Transverse colon (tissue), 4 donors: Measurements from ENCODE around the gene CTNNBL1.

ENCODE experiments used
- EP300 ChIP-seq: sonication (generic); formaldehyde crosslinking; IDR thresholded peaks from one replicate; pipeline ENCODE4 v1.6.1; 2017; ENCODE audit warnings: antibody characterized with exemption, low read depth
- POLR2AphosphoS5 ChIP-seq, 3 donors: sonication (generic); formaldehyde crosslinking; IDR thresholded peaks; one replicate each; pipeline ENCODE4 v1.6.1; 2016; ENCODE audit warnings: antibody characterized with exemption in 3 of 3
- TF ChIP-seq, protein P1 (sequence below), 5 experiments: fragments of 200-600 bp in 3 of 5; fragments of 450-650 bp in 2 of 5; sonication (generic) in 3 of 5; IDR thresholded peaks; 1 replicate in 2 of 5; 2 replicates in 3 of 5; pipeline ENCODE4 v1.5.1; 2016 to 2017; ENCODE audit warnings: antibody characterized with exemption in 5 of 5, inconsistent platforms in 3 of 5, mild to moderate bottlenecking in 2 of 5, moderate library complexity in 1 of 5

DNA sequence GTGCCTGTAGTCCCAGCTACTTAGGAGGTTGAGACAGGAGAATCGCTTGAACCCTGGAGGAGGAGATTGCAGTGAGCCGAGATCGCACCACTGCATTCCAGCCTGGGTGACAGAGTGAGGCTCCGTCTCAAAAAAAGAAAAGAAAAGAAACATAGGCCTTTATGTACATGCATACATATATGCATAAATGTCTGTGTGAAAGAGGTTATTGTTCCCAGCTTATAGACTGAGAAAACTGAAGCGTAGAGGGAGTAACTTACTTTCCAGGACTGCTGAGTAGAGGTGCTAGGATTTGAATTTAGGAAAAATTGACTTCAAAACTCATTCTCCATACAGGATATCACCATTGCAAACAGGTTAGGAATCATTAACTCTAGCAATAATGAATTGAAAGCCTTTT lies 32.0 kb downstream of the CTNNBL1 start:
- TF ChIP-seq POLR2AphosphoS5 (IDR thresholded peaks at IDR 0.05) (no peak), EP300 (no peak)
- TF ChIP-seq, protein P1, sequence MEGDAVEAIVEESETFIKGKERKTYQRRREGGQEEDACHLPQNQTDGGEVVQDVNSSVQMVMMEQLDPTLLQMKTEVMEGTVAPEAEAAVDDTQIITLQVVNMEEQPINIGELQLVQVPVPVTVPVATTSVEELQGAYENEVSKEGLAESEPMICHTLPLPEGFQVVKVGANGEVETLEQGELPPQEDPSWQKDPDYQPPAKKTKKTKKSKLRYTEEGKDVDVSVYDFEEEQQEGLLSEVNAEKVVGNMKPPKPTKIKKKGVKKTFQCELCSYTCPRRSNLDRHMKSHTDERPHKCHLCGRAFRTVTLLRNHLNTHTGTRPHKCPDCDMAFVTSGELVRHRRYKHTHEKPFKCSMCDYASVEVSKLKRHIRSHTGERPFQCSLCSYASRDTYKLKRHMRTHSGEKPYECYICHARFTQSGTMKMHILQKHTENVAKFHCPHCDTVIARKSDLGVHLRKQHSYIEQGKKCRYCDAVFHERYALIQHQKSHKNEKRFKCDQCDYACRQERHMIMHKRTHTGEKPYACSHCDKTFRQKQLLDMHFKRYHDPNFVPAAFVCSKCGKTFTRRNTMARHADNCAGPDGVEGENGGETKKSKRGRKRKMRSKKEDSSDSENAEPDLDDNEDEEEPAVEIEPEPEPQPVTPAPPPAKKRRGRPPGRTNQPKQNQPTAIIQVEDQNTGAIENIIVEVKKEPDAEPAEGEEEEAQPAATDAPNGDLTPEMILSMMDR (IDR thresholded peaks at IDR 0.05): no peak
